IPS DF 4.7 (cell line): Measurements from ENCODE around the gene LRP8.

Experiments
- DNase-seq: peaks from one replicate; pipeline ENCODE4 v3.0.0-alpha.2; 2013; ENCODE audit warnings: low spot score; ENCODE audit errors: extremely low read depth

LRP8 gene

GRCh38 chr1:53328009-53328461, at the start of gene LRP8:
LRP8 (minus strand) TSS chr1:53328070; CDS start chr1:53327912, 158 bp downstream.
- DNase-seq, result no peak

- DNase-seq, result no peak
These were observed 49.6 kb upstream of the LRP8 start for GRCh38 chr1:53377438-53377841.

- DNase-seq, result no peak
These were observed 49.0 kb upstream of the LRP8 start for GRCh38 chr1:53376742-53377437.

GRCh38 chr1:53376041-53376461, 48.2 kb upstream of the LRP8 start:
- DNase-seq, result no peak

GRCh38 chr1:53375440-53375839, 47.6 kb upstream of the LRP8 start:
- DNase-seq, result no peak

GRCh38 chr1:53373246-53373645, 45.4 kb upstream of the LRP8 start:
- no peak for DNase-seq

- no peak for DNase-seq
These were observed 44.7 kb upstream of the LRP8 start for GRCh38 chr1:53372501-53372951.

- no peak for DNase-seq
These were observed 44.0 kb upstream of the LRP8 start for GRCh38 chr1:53371851-53372250.

- no peak for DNase-seq
These were observed 43.3 kb upstream of the LRP8 start for GRCh38 chr1:53371121-53371666.

- DNase-seq, result no peak
These were observed 42.6 kb upstream of the LRP8 start for GRCh38 chr1:53370369-53370961.

- DNase-seq, result no peak
These were observed 41.9 kb upstream of the LRP8 start for GRCh38 chr1:53369761-53370160.

GRCh38 chr1:53369034-53369750, 41.3 kb upstream of the LRP8 start:
- DNase-seq, result no peak

GRCh38 chr1:53368314-53369033, 40.6 kb upstream of the LRP8 start:
- no peak for DNase-seq

- no peak for DNase-seq
These were observed 39.8 kb upstream of the LRP8 start for GRCh38 chr1:53367503-53368313.

GRCh38 chr1:53366901-53367502, 39.1 kb upstream of the LRP8 start:
- no peak for DNase-seq

- no peak for DNase-seq
These were observed 37.7 kb upstream of the LRP8 start for GRCh38 chr1:53365437-53366063.

GRCh38 chr1:53362851-53363642, 35.2 kb upstream of the LRP8 start:
- DNase-seq, result no peak

- no peak for DNase-seq
These were observed 34.4 kb upstream of the LRP8 start for GRCh38 chr1:53362270-53362669.

GRCh38 chr1:53361541-53361961, 33.7 kb upstream of the LRP8 start:
- no peak for DNase-seq
